HG03175 (cell line): ENCODE data around the gene MLLT3.

ENCODE experiments used
- ATAC-seq: cut with Tn5 transposase; IDR thresholded peaks from one replicate; pipeline ENCODE4 v1.9.1; 2021; ENCODE audit warnings: mild to moderate bottlenecking, moderate library complexity; ENCODE audit not compliant: unreplicated experiment

The MLLT3 gene

GRCh38 chr9:20480249-20480648, 142.1 kb downstream of the MLLT3 start:
- no peak for ATAC-seq

- ATAC-seq: peak; percentile 79
Measured at GRCh38 chr9:20479419-20480155, 142.7 kb downstream of the MLLT3 start.

- ATAC-seq: no peak
Measured at GRCh38 chr9:20478786-20479185, 143.5 kb downstream of the MLLT3 start.

- no peak for ATAC-seq
Measured at GRCh38 chr9:20477940-20478620, 144.2 kb downstream of the MLLT3 start.

GRCh38 chr9:20476912-20477521, 145.3 kb downstream of the MLLT3 start:
- ATAC-seq: no peak

- ATAC-seq: no peak
Measured at GRCh38 chr9:20474496-20474895, 147.8 kb downstream of the MLLT3 start.

- ATAC-seq: no peak
Measured at GRCh38 chr9:20473515-20474013, 148.7 kb downstream of the MLLT3 start.

GRCh38 chr9:20472342-20473045, 149.8 kb downstream of the MLLT3 start:
- ATAC-seq: no peak

- ATAC-seq: no peak
Measured at GRCh38 chr9:20466328-20467008, 155.8 kb downstream of the MLLT3 start.

GRCh38 chr9:20464242-20464641, 158.1 kb downstream of the MLLT3 start:
- no peak for ATAC-seq

- ATAC-seq: no peak
Measured at GRCh38 chr9:20463823-20464222, 158.5 kb downstream of the MLLT3 start.

GRCh38 chr9:20462410-20462809, 159.9 kb downstream of the MLLT3 start:
- no peak for ATAC-seq

GRCh38 chr9:20447291-20447690, 175.0 kb downstream of the MLLT3 start:
- no peak for ATAC-seq

- ATAC-seq: no peak
Measured at GRCh38 chr9:20446248-20446647, 176.1 kb downstream of the MLLT3 start.

GRCh38 chr9:20442461-20443319, 179.6 kb downstream of the MLLT3 start:
- ATAC-seq: no peak

GRCh38 chr9:20441711-20442423, 180.4 kb downstream of the MLLT3 start:
- no peak for ATAC-seq

GRCh38 chr9:20441166-20441565, 181.1 kb downstream of the MLLT3 start:
- ATAC-seq: no peak

GRCh38 chr9:20437476-20437875, 184.8 kb downstream of the MLLT3 start:
- ATAC-seq: no peak
